Right lobe of liver (tissue), 4 donors: ENCODE measurements around the gene UPP2.

Experiments
- CTCF ChIP-seq, 4 donors: fragments of 200-600 bp in 3 of 4; fragments of 450-650 bp in 1 of 4; IDR thresholded peaks; one replicate each; pipeline versions ENCODE4 v1.5.1 to v1.8.0; 2016 to 2022; ENCODE audit warnings: antibody characterized with exemption in 4 of 4, mild to moderate bottlenecking in 2 of 4
- POLR2A ChIP-seq: fragments of 450-650 bp; IDR thresholded peaks from one replicate; pipeline ENCODE4 v1.6.1; 2017; ENCODE audit warnings: antibody characterized with exemption, mild to moderate bottlenecking
- donor health status: DM: no; HTN: no; CAD: no.
- donor health status: DM: no; HTN: no; CAD: no.
- donor health status: DM: no; HTN: yes; CAD: no.

GRCh38 chr2:158097481-158097880 is 4.2 kb upstream of the UPP2 start:
- TF ChIP-seq CTCF (IDR thresholded peaks at IDR 0.05) (no peak), POLR2A (no peak)
